ENCODE results near the gene FABP1.

GRCh38 chr2:88123975-88124917, 3.6 kb downstream of the FABP1 start:
- no peak for TF ChIP-seq CTCF (conservative IDR thresholded peaks at IDR 0.05)
- TF ChIP-seq ZFX (IDR thresholded peaks at IDR 0.05) = no peak
